ENCODE results near the gene TPSG1.
"Not testable (repeated sequence)": the region's sequence is repeated elsewhere in the genome, so short reads cannot be mapped to it uniquely, and the experiment has no call there.

The TPSG1 gene

DNA sequence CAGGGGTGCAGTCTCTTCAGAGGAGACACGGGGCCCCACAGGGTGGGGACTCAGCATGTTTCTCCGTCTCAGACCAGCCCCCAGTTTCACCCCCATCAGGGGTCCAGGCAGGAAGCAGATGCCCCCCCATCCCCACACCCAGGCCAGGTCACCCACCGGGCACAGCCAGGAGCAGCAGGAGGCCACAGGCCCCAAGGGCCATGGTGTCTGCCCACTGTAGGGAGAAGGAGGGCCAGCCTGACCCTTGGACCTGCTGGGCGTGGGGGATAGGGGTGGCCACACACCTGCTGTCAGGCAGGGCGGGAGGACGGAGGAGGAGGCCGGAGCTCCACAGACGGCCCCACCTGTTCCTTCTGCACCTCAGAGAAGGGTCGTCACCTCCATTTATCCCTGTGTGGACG, at the start of gene TPSG1:
TPSG1 (minus strand) TSS at position 218 of the 401 bp plus-strand sequence; CDS start at position 202, 16 bp downstream.
- DNase-seq (ENCODE audit: low read depth), result no peak

DNA sequence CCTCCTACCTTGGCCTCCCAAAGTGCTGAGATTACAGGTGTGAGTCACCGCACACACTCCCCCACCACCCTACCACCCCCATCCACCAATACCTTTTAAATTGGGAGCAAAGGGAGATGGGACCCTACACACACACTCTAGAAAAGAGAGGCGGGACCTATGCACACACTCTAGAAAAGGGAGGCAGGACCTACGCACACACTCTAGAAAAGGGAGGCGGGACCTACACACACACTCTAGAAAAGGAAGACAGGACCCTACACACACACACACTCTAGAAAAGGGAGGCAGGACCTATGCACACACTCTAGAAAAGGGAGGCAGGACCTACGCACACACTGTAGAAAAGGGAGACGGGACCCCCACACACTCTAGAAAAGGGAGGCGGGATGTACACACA, 49.7 kb upstream of the TPSG1 start:
- DNase-seq (ENCODE audit: low read depth), result no peak

DNA sequence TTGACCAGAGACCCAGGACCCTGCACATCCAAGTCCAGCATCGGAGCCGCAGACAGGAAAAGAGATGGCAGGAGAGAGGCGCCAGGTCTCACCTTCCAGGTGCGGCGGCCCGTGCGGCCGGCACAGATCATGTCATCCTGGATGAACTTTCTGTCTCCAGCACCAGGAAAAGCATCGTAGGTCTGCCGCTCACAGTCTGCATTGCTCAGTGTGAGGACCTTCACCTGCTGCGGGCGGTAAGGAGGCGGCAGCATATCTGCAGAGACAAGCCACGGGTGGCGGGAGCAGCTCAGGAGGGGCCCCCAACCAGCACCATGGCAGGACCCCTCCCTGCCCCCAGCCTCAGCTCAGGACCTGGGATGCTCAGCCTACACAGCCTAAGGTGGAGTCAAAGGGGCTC, 48.7 kb upstream of the TPSG1 start:
- no peak for DNase-seq (ENCODE audit: low read depth)

DNA sequence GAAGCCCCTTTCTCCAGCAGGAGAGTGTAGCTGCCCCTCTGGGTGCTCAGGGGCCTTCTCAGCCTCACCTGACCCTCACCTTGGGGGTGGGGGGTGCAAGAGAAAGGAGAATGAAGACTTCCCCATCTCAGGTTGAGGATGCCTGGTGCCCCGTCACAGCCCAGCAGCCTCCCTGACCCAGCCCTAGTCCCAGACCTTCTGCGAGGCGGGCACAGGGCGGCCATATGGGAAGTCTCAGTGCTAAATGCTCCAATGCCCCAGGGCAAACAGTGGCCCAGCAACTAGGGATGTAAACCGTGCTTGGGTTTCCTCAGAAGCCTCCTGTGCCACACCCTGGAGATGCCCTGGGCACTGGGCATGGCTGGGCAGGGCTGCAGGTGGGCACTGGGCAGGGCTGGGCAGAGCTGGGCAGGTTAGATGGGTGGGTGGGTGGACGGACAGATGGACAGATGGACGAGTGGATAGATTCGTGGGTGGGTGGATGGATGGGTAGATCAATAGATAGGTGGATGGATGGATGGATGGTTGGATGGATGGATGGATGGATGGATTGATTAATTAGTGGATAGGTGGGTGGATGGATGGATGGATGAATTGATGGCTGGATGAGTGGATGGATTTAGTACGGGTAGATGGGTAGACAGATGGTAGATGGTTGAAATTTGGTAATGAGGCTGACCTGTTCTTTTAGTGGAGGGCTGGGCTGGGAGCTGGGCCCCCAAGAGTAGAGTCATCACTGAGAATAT, 47.6 kb upstream of the TPSG1 start:
- no peak for DNase-seq (ENCODE audit: low read depth)

DNA sequence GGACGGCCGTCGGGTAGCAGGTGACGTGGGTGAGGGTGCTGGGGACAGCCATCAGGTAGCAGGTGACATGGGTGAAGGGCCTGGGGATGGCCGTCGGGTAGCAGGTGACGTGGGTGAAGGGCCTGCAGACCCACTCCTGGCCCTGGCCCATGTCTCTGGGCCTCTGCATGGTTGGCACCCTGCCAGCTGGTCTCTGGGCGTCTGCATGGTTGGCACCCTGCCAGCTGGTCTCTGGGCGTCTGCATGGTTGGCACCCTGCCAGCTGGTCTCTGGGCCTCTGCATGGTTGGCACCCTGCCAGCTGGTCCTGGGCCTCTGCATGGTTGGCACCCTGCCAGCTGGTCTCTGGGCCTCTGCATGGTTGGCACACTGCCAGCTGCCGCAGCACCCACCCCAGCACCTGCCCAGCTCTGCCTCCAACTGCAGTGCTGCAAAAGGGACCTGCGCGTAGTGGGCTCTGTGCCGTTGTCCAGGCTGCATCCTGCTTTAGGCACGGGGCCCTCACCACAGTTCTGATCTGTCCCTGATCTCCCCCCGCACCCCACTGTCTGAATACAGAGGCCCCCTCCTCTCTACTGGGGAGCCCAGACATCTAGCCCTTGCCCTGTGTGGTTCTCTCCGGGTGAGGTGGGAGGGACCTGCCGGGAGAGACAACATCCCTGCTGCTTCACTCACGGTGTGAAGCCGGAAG, 46.8 kb upstream of the TPSG1 start:
- DNase-seq (ENCODE audit: low read depth), result not testable (repeated sequence)

DNA sequence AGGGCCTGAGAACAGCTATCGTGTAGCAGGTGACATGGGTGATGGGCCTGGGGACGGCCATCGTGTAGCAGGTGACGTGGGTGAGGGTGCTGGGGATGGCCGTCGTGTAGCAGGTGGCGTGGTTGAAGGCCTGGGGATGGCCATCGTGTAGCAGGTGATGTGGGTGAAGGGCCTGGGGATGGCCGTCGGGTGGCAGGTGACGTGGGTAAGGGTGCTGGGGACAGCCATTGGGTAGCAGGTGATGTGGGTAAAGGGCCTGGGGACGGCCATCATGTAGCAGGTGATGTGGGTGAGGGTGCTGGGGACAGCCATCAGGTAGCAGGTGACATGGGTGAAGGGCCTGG, 46.3 kb upstream of the TPSG1 start:
- no peak for DNase-seq (ENCODE audit: low read depth)

DNA sequence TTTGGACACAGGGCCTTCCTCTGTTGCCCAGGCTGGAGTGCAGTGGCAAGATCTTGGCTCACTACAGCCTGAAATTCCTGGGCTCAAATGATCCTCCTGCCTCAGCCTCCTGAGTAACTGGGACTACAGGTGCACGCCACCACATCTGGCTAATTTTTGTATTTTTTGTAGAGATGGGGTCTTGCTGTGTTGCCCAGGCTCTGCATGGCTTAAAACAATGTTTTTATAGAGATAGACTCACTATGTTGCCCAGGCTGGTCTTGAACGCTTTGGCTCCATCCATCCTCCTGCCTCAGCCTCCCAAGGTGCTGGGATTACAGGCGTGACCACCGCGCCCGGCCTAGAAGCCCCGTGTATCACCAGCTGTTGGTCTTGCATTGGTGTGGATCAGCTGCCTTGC, 44.4 kb upstream of the TPSG1 start:
- DNase-seq (ENCODE audit: low read depth), result not testable (repeated sequence)

DNA sequence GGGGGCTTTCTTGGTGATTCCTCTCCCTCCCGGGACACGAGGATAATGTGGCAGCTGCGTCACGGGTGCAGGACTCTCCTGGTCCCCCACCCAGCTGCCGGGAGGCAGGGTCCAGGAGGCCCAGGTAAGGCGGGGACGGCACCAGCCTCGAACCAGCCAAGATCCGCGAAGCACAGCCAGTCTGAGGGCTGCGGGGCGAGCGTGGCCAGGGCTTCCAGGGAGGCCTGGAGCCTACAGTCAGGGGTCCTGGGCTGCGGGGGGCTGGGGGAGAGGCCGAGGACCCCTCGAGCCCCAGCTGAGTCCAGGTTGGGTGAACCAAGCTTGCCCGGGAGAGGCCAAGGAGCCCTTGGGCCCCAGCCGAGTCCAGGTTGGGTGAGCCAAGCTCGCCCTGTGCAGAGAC, 40.8 kb upstream of the TPSG1 start:
- DNase-seq (ENCODE audit: low read depth), result no peak

DNA sequence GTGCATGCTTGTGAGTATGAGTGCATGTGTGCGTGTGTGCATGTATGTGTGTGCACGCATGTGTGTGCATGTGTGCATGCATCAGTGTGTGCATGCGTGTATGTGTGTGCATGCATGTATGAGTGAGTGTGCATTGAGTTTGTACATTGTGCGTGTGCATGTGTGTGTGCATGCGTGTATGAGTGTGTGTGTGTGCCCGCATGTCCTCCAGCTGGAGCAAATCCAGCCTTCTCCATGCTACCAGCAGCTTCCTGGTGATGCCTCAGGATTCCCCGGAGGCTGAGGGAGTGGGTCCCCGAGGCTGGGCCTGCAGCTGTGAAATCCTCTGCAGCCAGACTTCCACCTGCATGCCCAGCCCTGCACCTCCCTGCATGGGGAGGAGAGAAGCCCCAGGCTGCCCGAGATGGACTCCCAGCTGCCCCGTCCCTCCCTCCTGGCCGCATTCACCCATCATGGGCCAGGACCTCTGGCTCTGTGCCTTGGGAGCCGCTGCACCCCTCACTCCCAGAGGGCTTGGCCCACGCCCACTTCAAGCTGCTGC, 40.1 kb upstream of the TPSG1 start:
- no peak for DNase-seq (ENCODE audit: low read depth)

DNA sequence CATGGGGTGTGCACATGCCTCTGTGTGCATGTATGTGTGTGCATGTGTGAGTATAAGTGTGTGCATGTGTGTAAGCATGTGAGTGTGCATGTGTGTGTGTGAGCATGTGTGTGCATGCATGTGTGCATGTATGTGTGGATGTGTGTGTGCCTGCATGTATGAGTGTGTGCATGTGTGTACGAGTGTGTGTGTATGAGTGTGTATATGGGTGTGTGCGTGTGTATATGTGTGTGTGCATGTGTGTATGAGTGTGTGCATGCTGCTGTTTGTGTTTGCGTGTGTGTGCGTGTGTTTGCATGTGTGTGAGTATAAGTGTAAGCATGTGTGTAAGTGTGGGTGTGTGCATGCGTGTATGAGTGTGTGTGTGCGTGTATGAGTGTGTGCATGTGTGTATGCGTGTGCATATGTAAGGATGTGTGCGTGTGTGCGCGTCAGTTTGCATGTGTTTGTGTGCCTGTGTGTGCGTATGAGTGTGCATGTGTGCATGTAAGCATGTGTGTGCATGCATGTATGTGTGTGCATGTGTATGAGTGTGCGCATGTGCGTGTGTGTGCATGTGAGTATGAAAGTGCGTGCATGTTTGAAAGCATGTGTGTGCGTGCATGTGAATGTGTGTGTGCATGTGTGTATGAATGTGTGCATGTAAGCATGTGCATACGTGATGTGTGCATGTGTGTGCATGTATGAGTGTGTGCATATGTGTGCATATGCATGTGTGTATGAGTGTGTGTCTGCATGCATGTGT, 39.4 kb upstream of the TPSG1 start:
- DNase-seq (ENCODE audit: low read depth), result no peak

DNA sequence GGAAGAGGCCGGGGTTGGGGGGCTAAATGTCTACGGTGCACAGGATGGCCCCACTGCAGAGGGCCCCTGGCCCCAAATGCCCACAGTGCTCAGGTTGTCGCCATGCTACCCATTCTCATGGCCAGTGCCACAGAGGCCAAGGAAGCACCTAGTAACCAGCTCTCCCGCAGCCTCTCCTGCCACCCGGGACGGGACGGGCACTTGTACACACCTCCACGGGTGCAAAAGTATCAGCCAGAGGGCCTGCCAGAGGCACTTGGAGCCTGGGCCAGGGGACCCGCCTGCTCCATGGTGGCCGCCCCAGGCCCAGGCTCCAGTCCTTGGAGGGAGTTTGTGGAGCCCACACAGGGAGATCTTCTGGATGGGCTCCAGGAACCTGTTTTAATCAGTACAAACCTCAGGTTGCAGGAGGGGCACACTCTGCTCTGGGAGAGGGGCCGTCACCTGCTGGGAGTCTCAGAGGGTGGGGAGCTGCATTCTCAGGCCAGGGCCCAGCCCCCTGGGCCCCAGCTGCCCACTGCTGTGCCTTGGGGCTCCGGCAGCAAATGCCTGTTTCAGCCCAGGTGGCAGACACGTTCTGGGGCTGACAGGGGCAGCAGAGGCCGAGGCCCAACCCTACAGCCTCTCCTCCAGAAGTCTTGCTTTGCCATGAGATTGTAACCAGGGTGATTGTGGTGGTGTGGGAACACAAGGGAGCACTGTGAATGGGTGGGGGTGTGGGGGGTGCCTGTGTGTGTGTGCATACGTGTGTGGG, 38.7 kb upstream of the TPSG1 start:
- no peak for DNase-seq (ENCODE audit: low read depth)

DNA sequence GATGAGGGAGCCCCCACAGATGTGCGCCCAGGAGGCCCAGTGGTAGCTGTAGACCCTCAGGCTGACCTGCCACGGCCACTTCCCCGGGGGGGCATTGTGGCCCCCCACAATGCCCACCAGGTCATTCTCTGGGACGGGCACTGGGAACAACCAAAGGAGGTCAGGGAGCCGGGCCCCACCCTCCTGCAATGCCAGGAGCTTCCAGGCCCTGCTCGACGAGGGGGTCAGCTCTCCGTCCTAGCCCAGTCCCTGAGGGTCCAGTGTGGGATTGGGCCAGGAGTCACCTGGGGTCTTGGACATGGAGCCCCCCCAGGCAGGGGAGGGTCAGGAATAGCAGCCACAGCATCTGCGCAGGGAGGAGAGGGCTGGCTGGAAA, 37.8 kb upstream of the TPSG1 start:
- no peak for DNase-seq (ENCODE audit: low read depth)

DNA sequence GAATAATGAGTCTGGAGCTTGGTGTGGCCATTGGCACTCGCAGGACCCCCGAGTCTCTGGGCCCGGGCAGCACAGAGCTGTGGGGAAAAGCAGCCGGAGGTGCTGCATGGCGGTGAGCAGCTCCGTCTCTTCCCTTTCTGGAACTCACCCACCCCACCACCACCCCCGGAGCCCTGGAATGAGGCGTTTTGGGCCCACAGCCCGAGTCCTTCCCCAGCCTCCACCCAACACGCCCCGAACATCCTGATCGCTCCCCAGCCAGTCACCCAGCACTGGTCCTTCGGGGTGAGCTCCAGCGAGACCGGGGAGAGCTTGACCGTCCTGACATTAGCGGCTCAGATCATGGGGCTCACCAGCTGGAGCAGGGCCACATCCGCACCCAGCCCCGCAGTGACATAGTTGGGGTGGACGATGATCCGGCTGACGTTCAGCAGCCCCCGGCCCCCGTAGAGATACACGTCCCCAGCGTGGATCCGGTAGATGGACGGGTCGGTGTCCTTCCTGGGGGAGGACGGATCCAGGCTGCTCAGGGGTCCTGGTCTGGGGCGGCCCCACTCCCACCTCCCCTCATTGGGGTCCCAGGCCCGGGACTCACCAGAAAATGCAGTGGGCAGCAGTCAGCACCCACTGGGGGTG, 37.3 kb upstream of the TPSG1 start:
- no peak for DNase-seq (ENCODE audit: low read depth)

DNA sequence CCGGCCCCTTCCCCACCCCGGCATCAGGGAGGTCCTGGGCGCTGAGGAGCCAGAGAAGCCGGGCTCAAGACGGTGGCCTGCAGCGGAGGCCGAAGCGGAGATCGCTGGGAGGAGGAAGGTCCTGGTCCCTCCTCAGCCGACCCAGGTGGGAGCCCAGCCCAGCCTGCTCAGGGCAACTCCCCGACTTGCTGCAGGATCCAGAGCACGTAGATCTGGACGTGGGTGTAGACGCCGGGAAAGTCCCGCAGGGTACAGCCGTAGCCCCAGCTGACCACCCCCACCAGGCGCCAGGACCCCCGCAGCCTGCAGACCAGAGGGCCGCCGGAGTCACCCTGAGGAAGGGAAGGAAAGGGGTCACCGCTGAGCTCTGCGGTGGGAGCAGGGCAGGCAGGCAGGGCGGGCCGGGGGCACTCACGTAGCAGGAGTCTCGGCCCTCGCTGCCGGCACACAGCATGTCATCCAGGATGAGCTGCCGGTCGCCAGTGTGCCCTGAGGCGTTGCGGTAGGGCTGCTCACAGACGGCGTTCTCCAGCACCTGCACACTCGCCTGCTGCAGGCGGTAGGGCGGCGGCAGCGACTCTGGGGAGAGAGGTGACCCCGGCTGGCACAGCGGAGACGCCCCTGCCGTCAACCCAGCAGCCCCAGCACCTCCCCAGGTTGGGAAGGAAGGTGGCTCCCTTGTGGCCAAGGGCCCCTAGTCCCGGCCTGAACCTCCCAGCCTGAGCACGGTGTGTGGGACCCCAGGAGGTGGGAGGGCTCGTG, 36.2 kb upstream of the TPSG1 start:
- no peak for DNase-seq (ENCODE audit: low read depth)

DNA sequence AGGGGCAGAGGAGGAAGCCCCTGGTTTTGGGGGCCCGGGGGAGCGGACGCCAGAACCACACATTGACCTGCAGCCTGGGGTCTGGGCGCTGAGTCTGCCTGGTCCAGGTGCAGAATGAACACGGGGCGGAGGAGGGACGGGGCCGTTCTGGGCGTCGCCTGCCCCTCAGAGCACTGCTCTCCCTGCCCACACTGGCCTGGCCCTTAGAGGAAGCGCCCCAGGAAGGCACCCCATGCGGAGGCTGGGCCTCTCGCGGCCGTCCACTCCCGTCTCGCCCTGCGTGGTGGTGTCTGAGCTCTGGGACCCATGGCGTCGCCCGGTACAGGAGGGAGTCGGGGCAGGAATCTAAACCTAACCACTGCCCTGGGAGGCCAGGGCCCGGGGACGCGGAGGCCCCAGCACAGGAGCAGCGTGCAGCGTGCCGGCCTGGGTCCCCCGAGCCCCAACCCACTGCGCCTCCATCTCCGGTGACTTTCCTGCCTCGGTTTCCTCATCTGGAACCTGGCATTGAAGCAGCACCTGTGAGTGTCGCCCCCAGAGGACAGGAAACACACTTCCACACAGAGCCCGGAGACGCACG, 35.1 kb upstream of the TPSG1 start:
- DNase-seq (ENCODE audit: low read depth), result no peak

DNA sequence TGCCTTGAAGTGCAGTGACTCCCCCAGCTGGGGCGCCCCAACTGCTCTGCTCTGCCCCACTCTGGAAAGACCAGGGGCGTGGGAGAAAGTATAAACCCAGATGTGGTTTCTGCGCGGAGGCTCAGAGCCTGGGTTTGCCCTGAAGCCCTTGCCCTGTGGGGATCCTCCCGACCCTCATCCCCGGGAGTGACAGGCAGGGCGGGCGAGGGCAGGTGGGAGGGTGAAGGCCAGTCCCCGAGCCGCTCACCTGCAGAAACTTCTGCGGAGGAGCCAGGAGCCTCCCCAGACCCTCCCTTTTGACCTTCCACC, 34.6 kb upstream of the TPSG1 start:
- DNase-seq (ENCODE audit: low read depth), result no peak

DNA sequence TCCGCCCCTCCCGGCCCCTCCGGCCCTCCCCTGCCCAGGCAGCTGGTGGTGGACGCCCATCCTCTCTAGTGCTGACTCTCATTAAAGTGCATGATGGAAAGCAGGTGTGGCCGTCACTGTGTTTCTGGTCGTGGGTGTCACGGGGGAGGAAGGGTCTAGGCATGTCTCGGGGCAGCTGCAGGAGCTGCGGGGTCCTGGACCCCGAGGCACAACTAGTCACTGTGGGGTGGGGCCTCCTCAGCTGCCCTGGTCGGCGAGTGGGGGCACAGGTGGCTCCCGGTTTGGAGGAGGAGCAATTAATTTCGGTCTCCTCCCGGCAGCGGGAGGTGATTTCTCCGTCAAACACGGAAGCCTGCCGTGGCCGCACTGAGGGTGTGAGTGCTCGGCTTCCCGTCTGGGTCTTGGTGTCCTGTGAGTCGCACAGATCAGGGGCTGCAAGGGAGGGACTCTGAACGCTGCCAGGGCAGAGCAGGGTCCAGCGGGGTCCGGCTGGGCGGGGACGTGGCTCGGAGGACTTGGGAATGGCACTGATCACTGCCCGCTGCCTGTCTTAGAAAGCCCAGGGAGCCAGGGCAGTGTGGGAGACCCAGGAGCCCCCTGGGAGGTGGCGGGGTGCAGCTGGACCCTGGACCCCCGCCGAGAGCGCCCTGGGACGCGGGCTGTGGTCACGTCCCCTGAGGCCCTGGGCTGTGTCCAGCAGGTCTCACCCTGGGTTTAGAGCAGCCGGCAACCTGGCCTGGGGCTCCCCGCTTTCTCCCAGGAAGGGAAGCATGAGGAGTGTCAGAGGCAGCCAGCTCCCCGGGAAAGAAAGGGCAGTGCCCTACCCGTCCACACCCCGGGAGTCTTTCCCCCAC, 34.1 kb upstream of the TPSG1 start:
- DNase-seq (ENCODE audit: low read depth), result no peak

DNA sequence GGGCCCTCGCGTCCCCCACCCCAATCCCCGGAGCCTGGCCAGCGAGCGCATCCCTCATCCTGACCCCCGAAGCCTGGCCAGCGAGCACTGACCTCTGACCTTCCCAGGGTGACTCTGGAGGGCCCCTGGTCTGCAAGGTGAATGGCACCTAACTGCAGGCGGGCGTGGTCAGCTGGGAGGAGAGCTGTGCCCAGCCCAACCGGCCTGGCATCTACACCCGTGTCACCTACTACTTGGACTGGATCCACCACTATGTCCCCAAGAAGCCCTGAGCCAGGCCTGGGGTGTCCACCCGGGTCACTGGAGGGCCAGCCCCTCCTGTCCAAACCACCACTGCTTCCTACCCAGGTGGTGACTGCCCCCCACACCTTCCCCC, 33.1 kb upstream of the TPSG1 start:
- DNase-seq (ENCODE audit: low read depth), result no peak

DNA sequence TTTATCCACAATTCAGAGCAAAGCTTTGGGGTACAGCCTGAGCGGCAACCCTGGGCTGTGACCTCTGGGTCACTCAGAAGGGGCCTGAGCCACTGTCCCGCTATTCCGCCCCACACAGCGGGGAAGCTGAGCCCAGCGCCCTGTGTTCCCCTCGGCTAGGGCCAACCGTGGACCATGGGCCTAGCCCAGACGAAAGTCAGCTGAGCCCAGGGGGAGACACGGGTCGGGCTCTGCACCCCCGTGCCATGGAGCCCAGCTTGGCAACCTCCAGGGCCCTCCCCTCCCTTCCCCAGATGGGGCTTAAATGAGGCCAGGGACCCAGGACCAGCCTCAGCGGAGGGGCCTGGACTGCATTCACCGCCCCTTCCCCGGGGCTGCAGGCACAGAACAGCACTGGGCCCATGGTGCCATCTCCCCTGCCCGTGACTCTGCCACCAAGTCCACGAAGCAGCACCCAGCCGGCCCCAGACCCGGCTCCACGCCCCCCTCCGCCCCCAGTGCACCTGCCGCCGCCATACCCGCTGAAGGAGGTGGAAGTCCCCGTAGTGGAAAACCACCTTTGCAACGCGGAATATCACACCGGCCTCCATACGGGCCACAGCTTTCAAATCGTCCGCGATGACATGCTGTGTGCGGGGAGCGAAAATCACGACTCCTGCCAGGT, 32.6 kb upstream of the TPSG1 start:
- DNase-seq (ENCODE audit: low read depth), result no peak
